PC-3 (cell line): ENCODE results near the gene CHN1.

Experiments
- CTCF ChIP-seq: fragments of 300-600 bp; sonication (generic); conservative IDR thresholded peaks from 2 replicates; pipeline ENCODE4 v1.5.1; 2017; ENCODE audit warnings: antibody characterized with exemption, low read depth, mild to moderate bottlenecking, low read length
- EZH2phosphoT487 ChIP-seq: fragments of 300-600 bp; sonication (generic); IDR thresholded peaks from 2 replicates; pipeline ENCODE4 v1.6.1; 2018; ENCODE audit warnings: mild to moderate bottlenecking, antibody characterized with exemption, low read length, borderline replicate concordance

- TF ChIP-seq CTCF (no peak), EZH2phosphoT487 (no peak)
Observed at GRCh38 chr2:175039490-175039889, 34.3 kb upstream of the CHN1 start.
